Stimulated activated CD8-positive, alpha-beta memory T cell treated with anti-CD3 and anti-CD28 coated beads, Interleukin-2, amount 100 ng/mL, for 48 hours (primary cell): ENCODE measurements around the gene MTMR4.
"Not testable (repeated sequence)": the region's sequence is repeated elsewhere in the genome, so short reads cannot be mapped to it uniquely, and the experiment has no call there.

Experiments used
- DNase-seq, 2 donors: peaks; one replicate each; pipeline ENCODE4 v3.0.0-alpha.2; 2020; ENCODE audit warnings: low read depth in 2 of 2

The MTMR4 gene

GRCh38 chr17:58513965-58514769, at the start of gene MTMR4:
Gene MTMR4 (minus strand): TSS chr17:58514638. CDS start chr17:58514407, 231 bp downstream.
- peak; percentile 61 to 67 for DNase-seq

GRCh38 chr17:58560511-58560910, 46.1 kb upstream of the MTMR4 start:
- DNase-seq: no peak

- DNase-seq: no peak
These were observed 43.5 kb upstream of the MTMR4 start for GRCh38 chr17:58557981-58558380.

GRCh38 chr17:58556833-58557250, 42.4 kb upstream of the MTMR4 start:
- no peak for DNase-seq

GRCh38 chr17:58555109-58555508, 40.7 kb upstream of the MTMR4 start:
- not testable (repeated sequence) for DNase-seq

- no peak for DNase-seq
These were observed 26.8 kb upstream of the MTMR4 start for GRCh38 chr17:58541249-58541648.

- DNase-seq: no peak
These were observed 25.3 kb upstream of the MTMR4 start for GRCh38 chr17:58539698-58540097.

- no peak for DNase-seq
These were observed 24.5 kb upstream of the MTMR4 start for GRCh38 chr17:58538811-58539409.

- DNase-seq: no peak
These were observed 22.8 kb upstream of the MTMR4 start for GRCh38 chr17:58537266-58537665.

- no peak for DNase-seq
These were observed 22.1 kb upstream of the MTMR4 start for GRCh38 chr17:58536542-58536941.

- no peak for DNase-seq
These were observed 21.0 kb upstream of the MTMR4 start for GRCh38 chr17:58535431-58535830.

- no peak for DNase-seq
These were observed 20.5 kb upstream of the MTMR4 start for GRCh38 chr17:58534901-58535421.

GRCh38 chr17:58534331-58534730, 19.9 kb upstream of the MTMR4 start:
- no peak for DNase-seq

- DNase-seq: no peak
These were observed 19.3 kb upstream of the MTMR4 start for GRCh38 chr17:58533616-58534188.

GRCh38 chr17:58532555-58532951, 18.1 kb upstream of the MTMR4 start:
- DNase-seq: no peak

GRCh38 chr17:58531661-58532554, 17.5 kb upstream of the MTMR4 start:
- peak; percentile 37 to 38 for DNase-seq

GRCh38 chr17:58531122-58531521, 16.7 kb upstream of the MTMR4 start:
- no peak for DNase-seq

- no peak for DNase-seq
These were observed 16.2 kb upstream of the MTMR4 start for GRCh38 chr17:58530655-58531054.

- no peak for DNase-seq
These were observed 14.8 kb upstream of the MTMR4 start for GRCh38 chr17:58529275-58529674.

- no peak for DNase-seq
These were observed 14.0 kb upstream of the MTMR4 start for GRCh38 chr17:58528443-58528842.

GRCh38 chr17:58527949-58528348, 13.5 kb upstream of the MTMR4 start:
- DNase-seq: no peak

GRCh38 chr17:58527306-58527705, 12.9 kb upstream of the MTMR4 start:
- DNase-seq: no peak
